DND-41 (cell line): ENCODE results near the gene PDE8A.

Source experiments
- ATAC-seq: fragments of 200-7000 bp; cut with Tn5 transposase; 3 replicates; pipeline ENCODE4 v1.9.1; 2021; ENCODE audit warnings: low read depth; ENCODE audit not compliant: insufficient read depth
- DNase-seq: peaks from one replicate; pipeline ENCODE4 v3.0.0-alpha.2; 2020
- H2AFZ ChIP-seq: 2 replicates; pipeline ENCODE4 v1.6.0; 2012; ENCODE audit warnings: low read depth, low read length
- H3K27ac ChIP-seq: 2 replicates; pipeline ENCODE4 v1.5.1; 2012; ENCODE audit warnings: low read length, inconsistent platforms
- H3K27me3 ChIP-seq: fragments of 200-600 bp; sonication (generic); 2 replicates; pipeline ENCODE4 v1.6.0; 2012; ENCODE audit warnings: low read length, mild to moderate bottlenecking, inconsistent platforms; ENCODE audit not compliant: insufficient read depth, poor library complexity
- H3K36me3 ChIP-seq: 2 replicates; pipeline ENCODE4 v1.5.1; 2012; ENCODE audit warnings: low read length, inconsistent platforms; ENCODE audit not compliant: insufficient read depth
- H3K4me1 ChIP-seq: 2 replicates; pipeline ENCODE4 v1.5.1; 2012; ENCODE audit warnings: mild to moderate bottlenecking, low read length; ENCODE audit not compliant: insufficient read depth
- H3K4me2 ChIP-seq: 2 replicates; pipeline ENCODE4 v1.6.0; 2012; ENCODE audit warnings: mild to moderate bottlenecking, moderate library complexity, low read length, inconsistent platforms; ENCODE audit not compliant: insufficient read depth
- H3K4me3 ChIP-seq, 2 experiments: fragments of 200-600 bp in 1 of 2; shearing (Covaris generic) in 1 of 2; 2 replicates each; pipeline ENCODE4 v1.5.1; 2012 to 2016; ENCODE audit warnings: inconsistent platforms in 2 of 2, low read length in 2 of 2, mild to moderate bottlenecking in 2 of 2, low read depth in 1 of 2, moderate library complexity in 1 of 2
- H3K79me2 ChIP-seq: 2 replicates; pipeline ENCODE4 v1.6.0; 2012; ENCODE audit warnings: low read length, inconsistent platforms; ENCODE audit not compliant: insufficient read depth
- H3K9ac ChIP-seq: 2 replicates; pipeline ENCODE4 v1.6.0; 2012; ENCODE audit warnings: low read depth, mild to moderate bottlenecking, inconsistent platforms, low read length, moderate library complexity
- H3K9me3 ChIP-seq: 2 replicates; pipeline ENCODE4 v1.5.1; 2012; ENCODE audit warnings: low read length, moderate library complexity, mild to moderate bottlenecking, inconsistent platforms; ENCODE audit not compliant: insufficient read depth, severe bottlenecking
- H4K20me1 ChIP-seq: 2 replicates; pipeline ENCODE4 v1.6.0; 2012; ENCODE audit warnings: low read length; ENCODE audit not compliant: insufficient read depth
- EZH2 ChIP-seq: IDR thresholded peaks from 3 replicates; pipeline ENCODE4 v1.6.1; 2012; ENCODE audit warnings: borderline replicate concordance, low read depth, mild to moderate bottlenecking, moderate library complexity, low read length, inconsistent platforms; ENCODE audit not compliant: severe bottlenecking
- TF ChIP-seq, protein P1 (sequence below): IDR thresholded peaks from 2 replicates; pipeline ENCODE4 v1.5.1; 2012; ENCODE audit warnings: borderline replicate concordance, low read length, moderate library complexity, mild to moderate bottlenecking; ENCODE audit not compliant: poor library complexity, severe bottlenecking; ENCODE audit errors: extremely low read depth

The PDE8A gene

DNA sequence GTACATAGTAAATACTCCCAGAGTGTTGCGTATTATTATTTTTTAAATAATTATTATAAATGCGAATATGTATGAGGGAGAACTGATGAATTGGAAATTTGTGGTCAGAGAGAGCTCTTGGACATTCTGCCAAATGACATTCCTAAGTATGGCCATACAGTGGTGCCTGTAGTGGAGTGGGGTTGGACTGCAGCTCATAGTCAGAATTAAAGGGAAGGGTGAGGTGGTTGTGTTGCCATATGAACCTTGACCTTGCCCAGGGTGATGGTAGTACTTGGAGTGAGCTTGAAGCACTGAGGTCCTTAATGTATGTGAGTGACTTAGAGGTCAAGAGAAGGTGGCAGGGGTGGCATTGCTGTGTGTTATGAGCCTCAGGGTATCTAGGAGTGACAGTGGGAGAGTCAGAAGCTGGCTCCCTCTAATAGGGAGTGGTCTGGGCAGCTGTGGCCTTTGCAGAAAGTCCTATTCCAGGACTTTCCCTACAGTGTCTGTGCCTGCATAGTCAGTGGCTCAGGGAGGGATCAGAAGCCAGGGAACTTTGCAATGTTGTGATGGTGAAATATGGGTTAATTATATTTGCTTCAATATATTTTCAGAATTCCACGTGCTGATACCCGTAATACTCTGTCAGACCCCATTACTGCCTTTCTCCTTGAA lies 26.2 kb downstream of the PDE8A start:
- Histone ChIP-seq H3K27me3 (no peaks in the 10 kb centered on the region), H3K79me2 (no peaks in the 10 kb centered on the region; the same call in 1 of the 2 replicates), H3K9ac (no peak overlapping the region), H3K4me1 (peaks cover 11% of the 10 kb centered on the region; the same call in 1 of the 2 replicates), H3K9me3 (no peaks in the 10 kb centered on the region), H3K27ac (no peak overlapping the region), H4K20me1 (no peaks in the 10 kb centered on the region), H3K4me3 (no peak overlapping the region), H3K4me2 (no peak overlapping the region), H2AFZ (no peak overlapping the region), H3K36me3 (no peaks in the 10 kb centered on the region)
- DNase-seq, result no peak
- no peak for ATAC-seq
- no peak for TF ChIP-seq EZH2
- TF ChIP-seq, protein P1, sequence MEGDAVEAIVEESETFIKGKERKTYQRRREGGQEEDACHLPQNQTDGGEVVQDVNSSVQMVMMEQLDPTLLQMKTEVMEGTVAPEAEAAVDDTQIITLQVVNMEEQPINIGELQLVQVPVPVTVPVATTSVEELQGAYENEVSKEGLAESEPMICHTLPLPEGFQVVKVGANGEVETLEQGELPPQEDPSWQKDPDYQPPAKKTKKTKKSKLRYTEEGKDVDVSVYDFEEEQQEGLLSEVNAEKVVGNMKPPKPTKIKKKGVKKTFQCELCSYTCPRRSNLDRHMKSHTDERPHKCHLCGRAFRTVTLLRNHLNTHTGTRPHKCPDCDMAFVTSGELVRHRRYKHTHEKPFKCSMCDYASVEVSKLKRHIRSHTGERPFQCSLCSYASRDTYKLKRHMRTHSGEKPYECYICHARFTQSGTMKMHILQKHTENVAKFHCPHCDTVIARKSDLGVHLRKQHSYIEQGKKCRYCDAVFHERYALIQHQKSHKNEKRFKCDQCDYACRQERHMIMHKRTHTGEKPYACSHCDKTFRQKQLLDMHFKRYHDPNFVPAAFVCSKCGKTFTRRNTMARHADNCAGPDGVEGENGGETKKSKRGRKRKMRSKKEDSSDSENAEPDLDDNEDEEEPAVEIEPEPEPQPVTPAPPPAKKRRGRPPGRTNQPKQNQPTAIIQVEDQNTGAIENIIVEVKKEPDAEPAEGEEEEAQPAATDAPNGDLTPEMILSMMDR, result no peak

DNA sequence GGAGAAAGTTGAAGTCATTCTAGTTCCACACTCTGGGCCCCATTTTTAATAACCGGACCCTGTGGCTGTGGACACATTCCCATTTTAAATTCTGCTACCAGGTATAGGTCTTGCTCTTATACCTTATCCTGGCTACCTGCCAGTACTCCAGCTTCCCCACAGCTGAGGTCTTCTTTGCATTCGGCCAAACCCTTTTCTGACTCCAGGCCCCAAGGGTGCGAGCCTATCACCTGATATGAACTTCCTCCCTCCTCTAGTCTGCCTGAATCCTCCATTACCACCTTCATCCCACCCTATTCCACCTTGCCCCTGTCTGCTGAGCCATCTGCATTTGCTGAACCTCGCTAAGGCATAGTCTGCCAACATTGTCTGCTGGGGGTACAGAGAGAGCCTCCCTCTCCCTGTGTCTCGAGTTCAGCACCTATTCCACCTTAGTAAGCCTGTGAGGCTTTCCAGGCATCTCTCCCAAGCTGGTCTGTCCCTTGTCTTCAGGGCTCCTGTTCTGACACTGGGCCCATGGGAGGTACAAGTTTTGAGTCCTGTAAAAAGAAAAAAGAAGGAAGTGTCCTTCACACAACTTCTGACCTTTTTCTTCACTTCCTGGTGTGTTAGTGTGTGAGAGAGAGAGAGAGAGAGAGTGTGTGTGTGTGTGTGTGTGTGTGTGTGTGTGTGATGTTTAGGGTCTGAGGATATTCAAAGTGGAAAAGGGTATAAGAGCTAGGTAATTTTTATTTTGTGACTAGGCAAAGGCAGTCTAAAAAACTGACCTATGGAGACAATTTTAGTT lies 27.0 kb downstream of the PDE8A start:
- Histone ChIP-seq H2AFZ (no peak overlapping the region), H3K36me3 (no peaks in the 10 kb centered on the region), H3K79me2 (no peaks in the 10 kb centered on the region; the same call in 1 of the 2 replicates), H3K9ac (no peak overlapping the region), H4K20me1 (no peaks in the 10 kb centered on the region), H3K9me3 (no peaks in the 10 kb centered on the region), H3K27me3 (no peaks in the 10 kb centered on the region), H3K4me1 (peaks cover 11% of the 10 kb centered on the region; the same call in 1 of the 2 replicates), H3K27ac (no peak overlapping the region), H3K4me2 (no peak overlapping the region), H3K4me3 (no peak overlapping the region)
- DNase-seq, result no peak
- no peak for TF ChIP-seq EZH2
- TF ChIP-seq, protein P1, result no peak
- no peak for ATAC-seq

DNA sequence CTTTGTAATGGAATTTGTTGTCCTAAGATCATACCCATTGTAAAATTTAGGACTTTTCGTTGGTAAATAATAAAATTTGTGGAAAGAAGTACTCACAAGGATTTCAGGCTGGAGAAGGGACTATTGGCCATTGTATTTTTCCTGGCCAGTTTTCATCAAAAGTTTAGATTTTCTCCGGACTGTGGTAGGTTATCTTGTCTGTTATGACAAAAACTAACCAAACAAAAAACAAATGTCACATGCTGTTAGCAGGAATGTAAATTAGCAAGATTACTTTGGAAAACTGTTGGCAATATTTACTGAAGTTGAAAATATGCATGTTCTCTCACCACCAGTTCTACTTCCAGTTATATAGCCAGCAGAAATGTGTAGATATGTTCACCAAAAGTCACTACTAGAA lies 27.8 kb downstream of the PDE8A start:
- no peak overlapping the region for H3K4me2 ChIP-seq

More for the DNA sequence above, 27.8 kb downstream of the PDE8A start:
- ATAC-seq (no peak), DNase-seq (no peak)
- H3K9ac ChIP-seq, result no peak overlapping the region
- no peak overlapping the region for H2AFZ ChIP-seq
- H3K27ac ChIP-seq, result no peak overlapping the region
- H3K79me2 ChIP-seq, result no peaks in the 10 kb centered on the region; the same call in 1 of the 2 replicates
- H4K20me1 ChIP-seq, result no peaks in the 10 kb centered on the region
- no peak overlapping the region for H3K4me3 ChIP-seq
- no peaks in the 10 kb centered on the region for H3K27me3 ChIP-seq
- H3K9me3 ChIP-seq, result no peaks in the 10 kb centered on the region
- no peaks in the 10 kb centered on the region for H3K36me3 ChIP-seq
- H3K4me1 ChIP-seq, result peaks cover 11% of the 10 kb centered on the region; the same call in 1 of the 2 replicates
- no peak for TF ChIP-seq EZH2
- TF ChIP-seq, protein P1, result no peak
